Heart left ventricle (tissue), 16 donors: ENCODE results near the gene LPP. TPM values are rescaled to one million over a fixed set of nuclear protein-coding genes. Genes with fewer than 3 reads are reported as not detected.

Experiments
- ATAC-seq, 4 donors: fragments of 200-7000 bp; cut with Tn5 transposase; one replicate each; pipeline ENCODE4 v1.9.1; 2020 to 2022; ENCODE audit warnings: moderate library complexity in 4 of 4, mild to moderate bottlenecking in 3 of 4, moderate number of reproducible peaks in 1 of 4
- DNase-seq, 5 donors: peaks; one replicate each; pipeline ENCODE4 v3.0.0-alpha.2; 2020
- H3K27ac ChIP-seq, 12 donors: fragments of 200-600 bp; sonication (generic) in 4 of 12; one replicate each; pipeline versions ENCODE4 v1.5.0 to v1.8.0; 2016 to 2022; ENCODE audit warnings: mild to moderate bottlenecking in 2 of 12
- H3K27me3 ChIP-seq, 9 donors: fragments of 200-600 bp; sonication (generic) in 2 of 9; one replicate each; pipeline versions ENCODE4 v1.5.1 to v1.8.0; 2016 to 2022; ENCODE audit warnings: mild to moderate bottlenecking in 3 of 9
- H3K36me3 ChIP-seq, 9 donors: fragments of 200-600 bp; sonication (generic) in 2 of 9; one replicate each; pipeline versions ENCODE4 v1.5.0 to v1.8.0; 2018 to 2022; ENCODE audit warnings: mild to moderate bottlenecking in 2 of 9
- H3K4me1 ChIP-seq, 12 donors: fragments of 200-600 bp; sonication (generic) in 4 of 12; one replicate each; pipeline versions ENCODE4 v1.5.0 to v1.8.0; 2016 to 2022; ENCODE audit warnings: mild to moderate bottlenecking in 3 of 12
- H3K4me3 ChIP-seq, 12 donors: fragments of 200-600 bp; sonication (generic) in 4 of 12; one replicate each; pipeline versions ENCODE4 v1.5.0 to v1.8.0; 2017 to 2022; ENCODE audit warnings: mild to moderate bottlenecking in 9 of 12, moderate library complexity in 4 of 12
- H3K9me3 ChIP-seq, 12 donors: fragments of 200-600 bp; sonication (generic) in 4 of 12; one replicate each; pipeline versions ENCODE4 v1.5.0 to v1.8.0; 2016 to 2022; ENCODE audit warnings: mild to moderate bottlenecking in 1 of 12
- POLR2A ChIP-seq, 2 donors: fragments of 450-650 bp; IDR thresholded peaks; one replicate each; pipeline ENCODE4 v1.6.1; 2017; ENCODE audit warnings: antibody characterized with exemption in 2 of 2, mild to moderate bottlenecking in 2 of 2, moderate library complexity in 2 of 2
- WGBS, 4 donors: extraction: QIAGEN DNeasy Blood & Tissue Kit in 2 of 4; methylation state at CpG; one replicate each; pipeline versions ENCODE4 v1.1.5 to v1.1.7; 2013 to 2018; 5-methylcytosine and 5-hydroxymethylcytosine counted together
- intact Hi-C, 10 donors: fragments of 100-400 bp; cut with DNase I; formaldehyde crosslinking; loops; one replicate each; pipeline versions ENCODE4 v1.11.1 to v1.14.2; 2022
- polyA plus RNA-seq, 2 donors: library from polyadenylated mRNA; stranded (reverse); fragments of 200-250 nt; gene quantifications; one replicate each; pipeline ENCODE4 v1.2.3, GENCODE V29; 2013
- total RNA-seq, 9 donors: library from RNA; depleted of rRNA in 2 of 9; stranded (reverse); fragments of >200 nt in 2 of 9; fragmentation: NEBNext Ultra II Directional in 3 of 9; extraction: Animal tissue kit (Norgen Biotek cat#: 25700) in 3 of 9; gene quantifications; one replicate each; pipeline versions ENCODE4 v1.1.0 to v1.2.4, GENCODE V29; 2016 to 2023
- TF ChIP-seq, protein P1 (sequence below), 12 donors: fragments of 200-600 bp; sonication (generic) in 4 of 12; IDR thresholded peaks; one replicate each; pipeline versions ENCODE4 v1.5.0 to v1.8.0; 2018 to 2022; ENCODE audit warnings: antibody characterized with exemption in 12 of 12, mild to moderate bottlenecking in 5 of 12
- donor health status: ischemic (EF 13 %, LVEDD 7.1; RV severe dilation, severe dysfunction).
- donor health status: healthy with polysubstance abuse.
- donor health status: DM: no; HTN: yes; CAD: no.
- donor health status: DM: no; HTN: no; CAD: no.
- donor health status: ischemic (EF 25% LVEDD 6.9; RV normal size, moderate dysfunction).
- donor health status: ischemic (EF 25% LVEDD 5.7; RV mildly dilated, moderate dysfunction).
- donor health status: healthy.
- donor health status: DM: yes; HTN: yes; CAD: no.
- donor health status: ischemic (EF 35%, LVEDD 5.7; RV mildly dilated, moderate dysfunction).
- donor health status: nonischemic (EF 11% LVEDD 7.7; RV severe dilation, severe dysfunction).
- donor health status: DM: yes; HTN: yes; CAD: no.
- donor health status: PGD.
- donor health status: ischemic (EF 29% LVEDD 5.4; RV normal size, mild dysfunction).
- donor health status: nonischemic (EF 23%, LVEDD 6.1; RV moderate dilation, normal function).

Gene LPP
- total and polyA plus RNA-seq, 11 donors = 9.2 to 178 (median 100) TPM

DNA sequence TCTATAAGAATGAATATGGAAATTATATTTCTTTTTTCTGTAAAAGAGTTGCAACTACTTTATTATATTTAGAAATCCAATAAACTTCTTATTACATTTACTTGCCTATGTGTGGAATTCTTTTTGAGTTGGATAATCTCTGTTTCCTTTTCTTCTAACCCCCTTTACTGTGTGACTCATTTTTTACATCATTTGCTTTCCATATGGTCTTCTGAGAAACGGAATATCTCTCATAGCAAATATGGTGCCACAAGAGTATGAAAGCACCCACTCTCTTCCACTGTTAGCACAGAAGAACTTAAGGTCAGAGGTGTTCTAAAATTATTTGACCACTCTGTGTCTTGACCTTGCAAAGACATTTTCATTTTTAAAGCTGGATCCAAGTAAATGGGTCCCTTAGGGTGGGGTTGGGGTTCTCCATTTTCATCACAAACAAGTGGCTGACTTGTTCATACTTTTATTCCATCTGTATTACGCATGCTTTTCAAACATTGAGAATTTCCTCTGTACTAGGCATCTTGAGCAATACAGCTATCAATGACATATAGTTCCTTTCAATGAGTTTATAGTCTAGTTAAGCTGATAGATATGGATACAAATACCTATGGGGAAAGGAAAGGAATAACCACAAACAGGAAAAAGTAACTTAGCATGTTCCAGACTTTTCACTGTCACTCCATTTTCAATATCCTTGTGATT is 736.8 kb downstream of the LPP start:
- H3K36me3 ChIP-seq = no peaks in the 10 kb centered on the region
- no peak for TF ChIP-seq POLR2A (IDR thresholded peaks at IDR 0.05)
- TF ChIP-seq, protein P1, sequence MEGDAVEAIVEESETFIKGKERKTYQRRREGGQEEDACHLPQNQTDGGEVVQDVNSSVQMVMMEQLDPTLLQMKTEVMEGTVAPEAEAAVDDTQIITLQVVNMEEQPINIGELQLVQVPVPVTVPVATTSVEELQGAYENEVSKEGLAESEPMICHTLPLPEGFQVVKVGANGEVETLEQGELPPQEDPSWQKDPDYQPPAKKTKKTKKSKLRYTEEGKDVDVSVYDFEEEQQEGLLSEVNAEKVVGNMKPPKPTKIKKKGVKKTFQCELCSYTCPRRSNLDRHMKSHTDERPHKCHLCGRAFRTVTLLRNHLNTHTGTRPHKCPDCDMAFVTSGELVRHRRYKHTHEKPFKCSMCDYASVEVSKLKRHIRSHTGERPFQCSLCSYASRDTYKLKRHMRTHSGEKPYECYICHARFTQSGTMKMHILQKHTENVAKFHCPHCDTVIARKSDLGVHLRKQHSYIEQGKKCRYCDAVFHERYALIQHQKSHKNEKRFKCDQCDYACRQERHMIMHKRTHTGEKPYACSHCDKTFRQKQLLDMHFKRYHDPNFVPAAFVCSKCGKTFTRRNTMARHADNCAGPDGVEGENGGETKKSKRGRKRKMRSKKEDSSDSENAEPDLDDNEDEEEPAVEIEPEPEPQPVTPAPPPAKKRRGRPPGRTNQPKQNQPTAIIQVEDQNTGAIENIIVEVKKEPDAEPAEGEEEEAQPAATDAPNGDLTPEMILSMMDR (IDR thresholded peaks at IDR 0.05) = no peak
- H3K27me3 ChIP-seq = no peaks in the 10 kb centered on the region
- H3K4me3 ChIP-seq = no peak overlapping the region
- H3K9me3 ChIP-seq = no peaks in the 10 kb centered on the region
- ATAC-seq (no peak), DNase-seq (no peak)
- intact Hi-C loops = loop anchor here in 1 of 10 donors (5.0 kb wide), 1 partner anchor 42 kb away; no protein-coding TSS in a partner anchor
- peaks cover 0 to 32% (median 14%) of the 10 kb centered on the region in 12 donors for H3K4me1 ChIP-seq
- WGBS, 4 donors = 93 to 94% (median 94%) methylated on average over 2 of the region's 2 CpGs
- H3K27ac ChIP-seq = no peak overlapping the region

- Histone ChIP-seq H3K9me3 (peaks cover 0 to 4% (median 0%) of the 10 kb centered on the region in 12 donors), H3K27me3 (no peaks in the 10 kb centered on the region), H3K4me1 (peaks cover 0 to 31% (median 13%) of the 10 kb centered on the region in 12 donors), H3K36me3 (no peaks in the 10 kb centered on the region), H3K4me3 (no peak overlapping the region), H3K27ac (peak overlapping the region in 1 of 12 donors; percentile 85)
- ATAC-seq (no peak), DNase-seq (no peak)
- intact Hi-C loops = loop anchor here in 1 of 10 donors (5.0 kb wide), 1 partner anchor 47 kb away; no protein-coding TSS in a partner anchor
- WGBS, 4 donors = 81 to 88% (median 85%) methylated on average over 6 of the region's 6 CpGs
- TF ChIP-seq, protein P1 (IDR thresholded peaks at IDR 0.05) = no peak
- TF ChIP-seq POLR2A (IDR thresholded peaks at IDR 0.05) = no peak
These were observed 745.9 kb downstream of the LPP start for GRCh38 chr3:188899881-188900280.

GRCh38 chr3:188900421-188900951 is 746.5 kb downstream of the LPP start:
- peak overlapping the region in 3 of 12 donors; percentile 6 to 85 (median 35) for H3K27ac ChIP-seq
- peak in 3 of 4 donors; percentile 79 to 91 (median 82) for ATAC-seq

More at GRCh38 chr3:188900421-188900951, 746.5 kb downstream of the LPP start:
- TF ChIP-seq POLR2A (IDR thresholded peaks at IDR 0.05) = no peak
- TF ChIP-seq, protein P1 (IDR thresholded peaks at IDR 0.05) = no peak
- intact Hi-C loops = loop anchor here in 1 of 10 donors (5.0 kb wide), 1 partner anchor 47 kb away; no protein-coding TSS in a partner anchor
- Histone ChIP-seq H3K9me3 (peaks cover 0 to 4% (median 0%) of the 10 kb centered on the region in 12 donors), H3K27me3 (no peaks in the 10 kb centered on the region), H3K36me3 (no peaks in the 10 kb centered on the region), H3K4me3 (no peak overlapping the region), H3K4me1 (peaks cover 0 to 36% (median 13%) of the 10 kb centered on the region in 12 donors)
- WGBS, 4 donors = 63 to 76% (median 65%) methylated on average over 2 of the region's 2 CpGs
- DNase-seq = no peak
